ENCODE data around the gene KCND3. TPM values are rescaled to one million over a fixed set of nuclear protein-coding genes. Genes with fewer than 3 reads are reported as not detected.
"Not testable (repeated sequence)": the region's sequence is repeated elsewhere in the genome, so short reads cannot be mapped to it uniquely, and the experiment has no call there.

Gene KCND3
- total RNA-seq, 1 donor from 2014 or later, result under 0.01 TPM

- H3K27me3 ChIP-seq (ENCODE audit: control insufficient read depth, insufficient read depth, low read length), result peaks cover 6% of the 10 kb centered on the region
- H3K36me3 ChIP-seq (ENCODE audit: control insufficient read depth, insufficient read depth, low read length), result no peaks in the 10 kb centered on the region
- DNase-seq (ENCODE audit: low read depth), result no peak
- no peak for TF ChIP-seq CTCF (IDR thresholded peaks at IDR 0.05; ENCODE audit: insufficient read depth, low read length, poor library complexity, severe bottlenecking)
- H3K4me3 ChIP-seq (ENCODE audit: low read depth, low read length), result no peak overlapping the region
Observed at GRCh38 chr1:111745675-111746613, 243.5 kb downstream of the KCND3 start.

- no peak for DNase-seq (ENCODE audit: low read depth)
- no peaks in the 10 kb centered on the region for H3K36me3 ChIP-seq (ENCODE audit: control insufficient read depth, insufficient read depth, low read length)
- H3K27me3 ChIP-seq (ENCODE audit: control insufficient read depth, insufficient read depth, low read length), result peaks cover 7% of the 10 kb centered on the region
- no peak overlapping the region for H3K4me3 ChIP-seq (ENCODE audit: low read depth, low read length)
- TF ChIP-seq CTCF (IDR thresholded peaks at IDR 0.05; ENCODE audit: insufficient read depth, low read length, poor library complexity, severe bottlenecking), result no peak
Observed at GRCh38 chr1:111743679-111744101, 245.8 kb downstream of the KCND3 start.

GRCh38 chr1:111742938-111743549 lies 246.4 kb downstream of the KCND3 start:
- Histone ChIP-seq H3K36me3 (ENCODE audit: control insufficient read depth, insufficient read depth, low read length) (no peaks in the 10 kb centered on the region), H3K27me3 (ENCODE audit: control insufficient read depth, insufficient read depth, low read length) (peaks cover 7% of the 10 kb centered on the region), H3K4me3 (ENCODE audit: low read depth, low read length) (no peak overlapping the region)
- TF ChIP-seq CTCF (IDR thresholded peaks at IDR 0.05; ENCODE audit: insufficient read depth, low read length, poor library complexity, severe bottlenecking), result no peak
- DNase-seq (ENCODE audit: low read depth), result no peak

- not testable (repeated sequence) for DNase-seq (ENCODE audit: low read depth); H3K27me3 ChIP-seq (ENCODE audit: control insufficient read depth, insufficient read depth, low read length); H3K4me3 ChIP-seq (ENCODE audit: low read depth, low read length); H3K36me3 ChIP-seq (ENCODE audit: control insufficient read depth, insufficient read depth, low read length)
Observed at GRCh38 chr1:111742292-111742691, 247.2 kb downstream of the KCND3 start.

- H3K36me3 ChIP-seq (ENCODE audit: control insufficient read depth, insufficient read depth, low read length), result no peaks in the 10 kb centered on the region
- DNase-seq (ENCODE audit: low read depth), result no peak
- peak overlapping the region; percentile 54 for H3K4me3 ChIP-seq (ENCODE audit: low read depth, low read length)
- TF ChIP-seq CTCF (IDR thresholded peaks at IDR 0.05; ENCODE audit: insufficient read depth, low read length, poor library complexity, severe bottlenecking), result no peak
- peaks cover 9% of the 10 kb centered on the region for H3K27me3 ChIP-seq (ENCODE audit: control insufficient read depth, insufficient read depth, low read length)
Observed at GRCh38 chr1:111739925-111740765, 249.3 kb downstream of the KCND3 start.

Measured in kidney epithelial cell (primary cell).